Activated CD4-positive, alpha-beta T cell treated with anti-CD3 and anti-CD28 coated beads, Interleukin-2, amount 10 ng/mL, durations not matched to agents 24 days and 14 days (primary cell): ENCODE results near the gene LIPT1. TPM values are rescaled to one million over a fixed set of nuclear protein-coding genes. Genes with fewer than 3 reads are reported as not detected.
"Not testable (repeated sequence)": the region's sequence is repeated elsewhere in the genome, so short reads cannot be mapped to it uniquely, and the experiment has no call there.

Experiments used
- DNase-seq: peaks from one replicate; pipeline ENCODE4 v3.0.0; 2022
- H3K27ac Mint-ChIP-seq: one replicate; pipeline ENCODE4 v1.8.0; 2022; ENCODE audit warnings: mild to moderate bottlenecking, mixed read lengths
- H3K27me3 Mint-ChIP-seq: one replicate; pipeline ENCODE4 v1.8.0; 2022; ENCODE audit warnings: mixed read lengths
- H3K36me3 Mint-ChIP-seq: one replicate; pipeline ENCODE4 v1.8.0; 2022; ENCODE audit warnings: low read depth, mild to moderate bottlenecking, mixed read lengths
- H3K4me1 Mint-ChIP-seq: one replicate; pipeline ENCODE4 v1.8.0; 2021; ENCODE audit warnings: mixed read lengths
- H3K4me3 Mint-ChIP-seq: one replicate; pipeline ENCODE4 v1.8.0; 2022; ENCODE audit warnings: mild to moderate bottlenecking, moderate library complexity, mixed read lengths
- H3K9me3 Mint-ChIP-seq: one replicate; pipeline ENCODE4 v1.8.0; 2021; ENCODE audit warnings: mixed read lengths
- intact Hi-C: fragments of 100-400 bp; cut with micrococcal nuclease; formaldehyde crosslinking; loops from one replicate; pipeline ENCODE4 v1.15.1; 2023
- total RNA-seq: library from RNA; stranded (reverse); gene quantifications from 2 replicates; pipeline ENCODE4 v1.2.3, GENCODE V29; 2022

Gene LIPT1
- total RNA-seq, result 3.3 and 3.9 TPM in 2 replicates

GRCh38 chr2:99154643-99155536, at the start of gene LIPT1, which contains the start of gene TSGA10:
LIPT1 (plus strand) TSS chr2:99154967; CDS start chr2:99161958, 6,991 bp downstream.
TSGA10 (minus strand) TSS chr2:99154942; CDS start chr2:99109439, 45,503 bp downstream.
- Mint-ChIP-seq H3K27ac (peak within 1 kb of the TSS; percentile 83), H3K9me3 (no peaks in the 10 kb centered on the region), H3K4me1 (peaks cover 35% of the 10 kb centered on the region), H3K4me3 (no peak within 1 kb of the TSS), H3K36me3 (peaks cover 19% of the 10 kb centered on the region), H3K27me3 (no peaks in the 10 kb centered on the region)
- DNase-seq, result peak; percentile 98
- intact Hi-C loops, result loop anchor here (1.0 to 10.0 kb wide), 5 partner anchors 14 to 710 kb away; partner anchors contain the start of genes C2orf15, INPP4A, MITD1 and MRPL30

GRCh38 chr2:99106913-99107312, 47.9 kb upstream of the LIPT1 start:
- Mint-ChIP-seq H3K4me3 (no peak overlapping the region), H3K27me3 (peaks cover 2% of the 10 kb centered on the region), H3K36me3 (no peaks in the 10 kb centered on the region), H3K4me1 (no peaks in the 10 kb centered on the region), H3K9me3 (no peaks in the 10 kb centered on the region), H3K27ac (no peak overlapping the region)
- DNase-seq, result no peak
- intact Hi-C loops, result no loop called here

DNA sequence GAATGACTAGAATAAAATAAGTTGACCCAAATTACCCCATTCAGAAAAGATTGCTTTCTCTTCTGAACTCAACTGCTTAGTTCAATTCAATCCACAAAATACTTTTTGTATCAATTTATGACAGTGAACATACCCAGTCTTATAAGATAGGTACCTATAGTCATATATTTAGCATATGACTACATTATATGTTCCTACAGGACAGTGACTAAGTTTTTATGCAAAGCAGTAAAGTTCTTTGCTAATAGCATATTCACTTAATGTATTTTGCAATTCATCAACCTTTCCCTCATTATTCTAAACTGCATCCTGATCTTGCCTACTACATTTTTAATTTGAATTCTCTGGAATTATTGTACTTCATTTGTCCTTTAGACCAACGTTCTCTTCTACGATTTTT, 43.5 kb upstream of the LIPT1 start:
- Mint-ChIP-seq H3K27ac (no peak overlapping the region), H3K27me3 (peaks cover 5% of the 10 kb centered on the region), H3K4me1 (no peaks in the 10 kb centered on the region), H3K36me3 (no peaks in the 10 kb centered on the region), H3K9me3 (no peaks in the 10 kb centered on the region), H3K4me3 (no peak overlapping the region)
- no peak for DNase-seq
- intact Hi-C loops, result no loop called here

DNA sequence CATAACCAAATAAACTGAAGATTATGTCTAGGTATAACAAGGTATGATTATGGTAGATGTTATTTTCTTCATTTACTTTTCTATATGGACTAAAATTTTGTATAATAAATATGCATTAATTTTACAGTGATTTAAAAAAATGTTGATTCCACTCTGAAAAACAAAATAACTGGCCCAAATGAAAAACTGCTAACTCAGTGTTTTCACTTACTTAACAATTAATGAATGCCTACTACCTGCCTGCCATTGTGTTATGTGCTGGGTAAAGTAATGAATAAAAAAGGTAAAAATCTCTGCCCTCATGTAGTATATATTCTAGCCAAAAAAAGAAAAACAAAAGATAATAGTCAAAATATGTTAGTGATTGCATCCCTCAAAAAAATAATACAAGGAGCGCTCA, 42.8 kb upstream of the LIPT1 start:
- H3K27me3 Mint-ChIP-seq, result peaks cover 6% of the 10 kb centered on the region
- H3K36me3 Mint-ChIP-seq, result no peaks in the 10 kb centered on the region
- no peaks in the 10 kb centered on the region for H3K9me3 Mint-ChIP-seq
- H3K4me1 Mint-ChIP-seq, result no peaks in the 10 kb centered on the region
- H3K27ac Mint-ChIP-seq, result no peak overlapping the region
- intact Hi-C loops, result no loop called here
- no peak overlapping the region for H3K4me3 Mint-ChIP-seq
- no peak for DNase-seq

- peaks cover 7% of the 10 kb centered on the region for H3K27me3 Mint-ChIP-seq
- H3K4me1 Mint-ChIP-seq, result no peaks in the 10 kb centered on the region
- no peak overlapping the region for H3K27ac Mint-ChIP-seq
- intact Hi-C loops, result no loop called here
- no peaks in the 10 kb centered on the region for H3K9me3 Mint-ChIP-seq
- no peaks in the 10 kb centered on the region for H3K36me3 Mint-ChIP-seq
- no peak overlapping the region for H3K4me3 Mint-ChIP-seq
- DNase-seq, result no peak
These were observed 42.1 kb upstream of the LIPT1 start for GRCh38 chr2:99112617-99113016.

DNA sequence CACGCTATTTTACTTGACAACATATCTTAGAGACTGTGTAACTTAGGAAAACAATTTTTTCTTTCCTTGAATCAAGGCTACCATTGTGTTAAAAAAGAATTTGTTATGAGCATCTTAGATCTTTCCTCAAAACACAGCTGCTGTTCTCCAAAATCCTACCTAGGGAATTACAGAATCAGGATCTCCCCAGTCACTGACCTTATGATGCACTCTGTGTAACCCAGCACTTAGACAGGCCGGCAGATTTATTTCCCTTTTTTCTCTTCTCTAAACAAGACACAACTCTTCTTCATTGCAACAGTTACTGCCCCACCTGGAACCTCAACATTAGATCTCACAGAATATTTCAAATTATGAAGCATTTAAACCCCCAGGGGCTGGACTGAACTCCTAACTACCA, 26.8 kb upstream of the LIPT1 start:
- intact Hi-C loops, result no loop called here
- no peak for DNase-seq
- H3K36me3 Mint-ChIP-seq, result no peaks in the 10 kb centered on the region
- H3K27ac Mint-ChIP-seq, result no peak overlapping the region
- H3K4me1 Mint-ChIP-seq, result no peaks in the 10 kb centered on the region
- H3K27me3 Mint-ChIP-seq, result peaks cover 2% of the 10 kb centered on the region
- no peak overlapping the region for H3K4me3 Mint-ChIP-seq
- H3K9me3 Mint-ChIP-seq, result peaks cover 15% of the 10 kb centered on the region

DNA sequence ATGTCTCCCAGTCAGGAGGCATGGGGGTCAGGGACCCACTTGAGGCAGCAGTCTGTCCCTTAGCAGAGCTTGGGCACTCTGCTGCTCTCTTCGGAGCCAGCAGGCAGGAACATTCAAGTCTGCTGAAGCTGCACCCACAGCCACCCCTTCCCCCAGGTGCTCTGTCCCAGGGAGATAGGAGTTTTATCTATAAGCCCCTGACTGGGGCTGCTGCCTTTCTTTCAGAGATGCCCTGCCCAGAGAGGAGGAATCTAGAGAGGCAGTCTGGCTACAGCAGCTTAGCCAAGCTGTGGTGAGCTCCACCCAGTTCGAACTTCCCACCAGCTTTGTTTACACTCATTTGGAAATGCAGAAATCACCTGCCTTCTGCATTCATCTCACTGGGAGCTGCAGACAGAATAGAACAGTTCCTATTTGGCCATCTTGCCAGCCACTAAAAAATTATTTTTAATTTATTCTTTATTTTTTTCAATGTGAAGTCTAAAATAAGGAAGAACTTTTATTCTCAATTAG, 19.7 kb upstream of the LIPT1 start:
- H3K27ac Mint-ChIP-seq, H3K4me3 Mint-ChIP-seq, H3K36me3 Mint-ChIP-seq, intact Hi-C loops, DNase-seq, H3K4me1 Mint-ChIP-seq: not testable (repeated sequence)
- Mint-ChIP-seq H3K9me3 (peaks cover 14% of the 10 kb centered on the region), H3K27me3 (peaks cover 24% of the 10 kb centered on the region)

- Mint-ChIP-seq H3K4me1 (peaks cover 22% of the 10 kb centered on the region), H3K36me3 (no peaks in the 10 kb centered on the region), H3K9me3 (no peaks in the 10 kb centered on the region), H3K4me3 (no peak overlapping the region), H3K27me3 (peaks cover 29% of the 10 kb centered on the region), H3K27ac (no peak overlapping the region)
- intact Hi-C loops, result no loop called here
- DNase-seq, result no peak
These were observed 15.8 kb upstream of the LIPT1 start for GRCh38 chr2:99139003-99139402.

GRCh38 chr2:99140056-99140859, 14.5 kb upstream of the LIPT1 start:
- Mint-ChIP-seq H3K4me3 (peak overlapping the region; percentile 95), H3K4me1 (peaks cover 22% of the 10 kb centered on the region), H3K36me3 (no peaks in the 10 kb centered on the region), H3K27ac (peak overlapping the region; percentile 91), H3K27me3 (peaks cover 29% of the 10 kb centered on the region), H3K9me3 (no peaks in the 10 kb centered on the region)
- intact Hi-C loops, result loop anchor here (2.0 kb wide), 1 partner anchor 351 kb away; the partner anchor contains the start of gene REV1
- no peak for DNase-seq

DNA sequence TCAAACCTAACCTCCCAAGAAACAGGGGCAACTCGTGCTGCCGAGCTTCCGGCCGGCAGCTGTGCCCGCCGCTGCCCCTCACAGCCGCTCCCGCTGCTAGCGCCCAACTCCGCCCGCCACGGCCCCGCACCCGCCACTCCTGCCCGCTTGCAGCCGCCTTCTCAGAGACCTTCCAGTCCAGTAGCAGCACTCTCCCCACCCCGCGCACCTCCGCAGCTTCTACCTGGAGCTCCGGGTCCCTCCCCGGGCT, 14.0 kb upstream of the LIPT1 start:
- H3K27ac Mint-ChIP-seq, result peak overlapping the region; percentile 91
- no peaks in the 10 kb centered on the region for H3K9me3 Mint-ChIP-seq
- H3K27me3 Mint-ChIP-seq, result peaks cover 29% of the 10 kb centered on the region
- H3K4me3 Mint-ChIP-seq, result peak overlapping the region; percentile 95
- intact Hi-C loops, result loop anchor here (1.0 to 2.0 kb wide), 4 partner anchors 14 to 350 kb away; partner anchors contain the start of genes LIPT1, MITD1, MRPL30 and REV1
- H3K4me1 Mint-ChIP-seq, result peaks cover 22% of the 10 kb centered on the region
- H3K36me3 Mint-ChIP-seq, result no peaks in the 10 kb centered on the region
- DNase-seq, result no peak

DNA sequence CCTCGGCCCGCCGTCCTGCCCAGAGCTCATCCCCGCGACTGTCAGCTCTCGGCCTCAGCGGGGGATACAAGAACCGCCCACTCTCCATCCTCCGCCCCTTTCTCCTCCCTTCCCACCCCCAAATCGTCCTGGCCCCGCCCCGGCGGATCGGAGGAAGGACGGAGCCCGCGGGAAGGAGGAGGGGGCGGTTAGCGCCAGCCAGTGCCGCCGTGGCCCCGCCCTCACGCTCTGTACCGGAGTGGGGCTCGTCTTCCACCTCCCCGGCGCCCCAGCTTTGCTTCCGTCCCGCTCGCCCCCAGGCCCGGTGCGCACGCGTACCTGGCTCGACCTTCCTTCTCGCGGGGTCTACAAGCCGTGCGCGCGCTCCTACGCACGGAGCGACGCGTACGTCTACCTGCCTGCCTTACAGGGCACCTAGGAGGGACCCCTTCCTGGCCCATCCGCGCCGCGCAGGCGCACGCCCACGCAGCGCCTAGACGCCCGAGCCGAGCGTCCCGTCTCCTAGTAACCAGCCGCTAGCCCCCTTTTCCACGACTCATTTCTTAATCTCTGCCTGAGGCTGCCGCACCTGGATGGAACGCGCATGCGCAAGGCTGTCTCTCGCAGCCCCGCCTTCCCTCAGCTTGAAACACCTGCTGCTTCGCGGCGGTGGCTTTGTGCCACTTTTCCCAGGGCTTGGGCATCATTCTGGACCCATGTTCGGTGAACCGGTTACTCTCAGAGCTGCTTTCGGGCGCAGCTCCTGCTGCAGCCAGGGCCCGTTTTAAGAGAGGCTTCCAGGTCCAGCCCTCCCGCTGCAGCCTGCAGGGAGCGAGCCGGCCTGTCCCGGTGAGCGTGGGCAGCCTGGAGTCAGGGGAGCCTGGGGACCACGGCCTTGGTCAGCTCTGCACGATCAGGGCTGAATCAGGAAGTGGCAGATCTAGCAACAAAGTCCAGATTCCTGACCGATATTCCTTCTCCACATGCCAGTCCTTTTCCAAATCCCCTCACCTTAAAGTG, 13.4 kb upstream of the LIPT1 start, which contains the start of gene C2orf15:
TSS of gene C2orf15 (plus strand) at position 598 of the 999 bp plus-strand sequence. CDS start 8,852 bp downstream, outside the sequence.
- intact Hi-C loops, result loop anchor here (1.0 to 2.0 kb wide), 4 partner anchors 13 to 349 kb away; partner anchors contain the start of genes LIPT1, MITD1, MRPL30 and REV1
- DNase-seq, result peak; percentile 98
- no peaks in the 10 kb centered on the region for H3K9me3 Mint-ChIP-seq

GRCh38 chr2:99150706-99151105, 4.1 kb upstream of the LIPT1 start:
- Mint-ChIP-seq H3K27me3 (no peaks in the 10 kb centered on the region), H3K4me3 (no peak overlapping the region), H3K4me1 (peaks cover 21% of the 10 kb centered on the region), H3K27ac (no peak overlapping the region), H3K36me3 (peaks cover 6% of the 10 kb centered on the region), H3K9me3 (no peaks in the 10 kb centered on the region)
- intact Hi-C loops, result loop anchor here (10.0 kb wide), 2 partner anchors 486 to 706 kb away; partner anchors contain the start of gene INPP4A
- no peak for DNase-seq

More for the DNA sequence above, 13.4 kb upstream of the LIPT1 start, which contains the start of gene C2orf15:
- Mint-ChIP-seq H3K27ac (peak within 1 kb of the TSS; percentile 91), H3K27me3 (peaks cover 29% of the 10 kb centered on the region), H3K4me1 (peaks cover 22% of the 10 kb centered on the region), H3K36me3 (no peaks in the 10 kb centered on the region), H3K4me3 (peak within 1 kb of the TSS; percentile 95)
